Panc1 (cell line): Measurements from ENCODE around the gene RBX1. TPM values are rescaled to one million over a fixed set of nuclear protein-coding genes. Genes with fewer than 3 reads are reported as not detected.
"Not testable (repeated sequence)": the region's sequence is repeated elsewhere in the genome, so short reads cannot be mapped to it uniquely, and the experiment has no call there.

Experiments used
- ATAC-seq: fragments of 200-7000 bp; cut with Tn5 transposase; 2 replicates; pipeline ENCODE4 v1.9.1; 2020; ENCODE audit warnings: mild to moderate bottlenecking, moderate library complexity
- BruUV-seq: library from RNA; stranded (reverse); fragments of 400-500 nt; replicated peaks from 2 replicates; lab custom pipeline; 2021; lab: Mats Ljungman, UMichigan
- CTCF ChIA-PET: fragments of 300-600 bp; sonication (Branson Sonifier 250); formaldehyde crosslinking; loops from one replicate; lab custom pipeline; 2022; ENCODE audit warnings: antibody characterized with exemption; lab: Charles Lee
- POLR2A ChIA-PET: fragments of 300-600 bp; sonication (Branson Sonifier 250); formaldehyde crosslinking; loops from one replicate; lab custom pipeline; 2022; ENCODE audit warnings: antibody characterized with exemption; lab: Charles Lee
- DNase-seq: peaks from one replicate; pipeline ENCODE4 v3.0.0-alpha.2; 2010; ENCODE audit warnings: low read depth, low spot score
- H3K27ac ChIP-seq: 2 replicates; pipeline ENCODE4 v1.5.1; 2011; ENCODE audit warnings: mild to moderate bottlenecking, low read length, inconsistent platforms
- H3K27me3 ChIP-seq: fragments of 200-500 bp; sonication (Bioruptor generic); 2 replicates; pipeline ENCODE4 v1.6.0; 2014; ENCODE audit warnings: low read length, inconsistent platforms; ENCODE audit not compliant: control insufficient read depth, insufficient read depth
- H3K36me3 ChIP-seq: fragments of 200-500 bp; sonication (Bioruptor generic); 2 replicates; pipeline ENCODE4 v1.5.1; 2014; ENCODE audit warnings: inconsistent platforms, mild to moderate bottlenecking, low read length, moderate library complexity; ENCODE audit not compliant: control insufficient read depth, insufficient read depth
- H3K4me1 ChIP-seq: 2 replicates; pipeline ENCODE4 v1.5.1; 2011; ENCODE audit warnings: inconsistent platforms, mild to moderate bottlenecking, low read length, moderate library complexity; ENCODE audit not compliant: control insufficient read depth, insufficient read depth
- H3K4me3 ChIP-seq, 2 experiments: 2 replicates each; pipeline ENCODE4 v1.5.1; 2011 to 2012; ENCODE audit warnings: low read depth in 2 of 2, low read length in 2 of 2, mild to moderate bottlenecking in 2 of 2, inconsistent platforms in 1 of 2, moderate library complexity in 1 of 2
- H3K9me3 ChIP-seq: fragments of 200-500 bp; sonication (Bioruptor generic); 2 replicates; pipeline ENCODE4 v1.5.1; 2014; ENCODE audit warnings: low read depth, mild to moderate bottlenecking, inconsistent platforms, low read length, moderate library complexity; ENCODE audit not compliant: control insufficient read depth, insufficient read depth
- POLR2AphosphoS5 ChIP-seq: IDR thresholded peaks from 2 replicates; pipeline ENCODE4 v1.6.1; 2012; ENCODE audit warnings: mild to moderate bottlenecking, low read depth, low read length, moderate library complexity
- SIN3A ChIP-seq: IDR thresholded peaks from 2 replicates; pipeline ENCODE4 v1.6.1; 2012; ENCODE audit warnings: low read depth, mild to moderate bottlenecking, low read length, moderate library complexity, borderline replicate concordance; ENCODE audit not compliant: insufficient read depth
- TCF7L2 ChIP-seq: IDR thresholded peaks from 2 replicates; pipeline ENCODE4 v1.6.1; 2011; ENCODE audit warnings: mild to moderate bottlenecking, low read depth, low read length, inconsistent platforms
- in situ Hi-C: cut with HindIII; loops from 2 replicates; pipeline ENCODE4 v1.10.0; 2016; ENCODE audit warnings: low sequenced_read_pairs, low pct_unique_long_range_greater_than_20kb
- intact Hi-C: fragments of 100-400 bp; cut with micrococcal nuclease; formaldehyde crosslinking; loops from one replicate; pipeline ENCODE4 v1.10.0; 2022; ENCODE audit not compliant: unreplicated experiment
- total RNA-seq: library from RNA; stranded (reverse); gene quantifications from one replicate; pipeline ENCODE4 v1.2.1, GENCODE V29; 2021; ENCODE audit not compliant: unreplicated experiment
- TF ChIP-seq, protein P1 (sequence below): fragments of 450-650 bp; IDR thresholded peaks from 2 replicates; pipeline ENCODE4 v1.5.1; 2017; ENCODE audit warnings: mild to moderate bottlenecking
- TF ChIP-seq, protein P2 (sequence below), 2 experiments: IDR thresholded peaks; 2 replicates each; pipeline ENCODE4 v1.6.1; 2011 to 2012; ENCODE audit warnings: low read depth in 2 of 2, control low read depth in 1 of 2, low read length in 1 of 2, mild to moderate bottlenecking in 1 of 2, moderate library complexity in 1 of 2; ENCODE audit not compliant: insufficient read depth in 1 of 2

Gene RBX1
- total RNA-seq, 1 experiment from 2014 or later: 50.7 TPM

GRCh38 chr22:41000941-41001721, 50.0 kb downstream of the RBX1 start:
- no peaks in the 10 kb centered on the region for H3K4me1 ChIP-seq
- ChIA-PET POLR2A (no interaction called here), CTCF (no interaction called here)
- H3K27me3 ChIP-seq: no peaks in the 10 kb centered on the region
- in situ Hi-C loops (no loop called here), intact Hi-C loops (no loop called here)
- no TSS peak for BruUV-seq
- H3K9me3 ChIP-seq: no peaks in the 10 kb centered on the region
- H3K36me3 ChIP-seq: no peaks in the 10 kb centered on the region
- DNase-seq (no peak), ATAC-seq (no peak)
- H3K27ac ChIP-seq: no peak overlapping the region
- no peak overlapping the region for H3K4me3 ChIP-seq
- TF ChIP-seq POLR2AphosphoS5 (no peak), SIN3A (no peak), TCF7L2 (no peak)
- TF ChIP-seq, protein P1, sequence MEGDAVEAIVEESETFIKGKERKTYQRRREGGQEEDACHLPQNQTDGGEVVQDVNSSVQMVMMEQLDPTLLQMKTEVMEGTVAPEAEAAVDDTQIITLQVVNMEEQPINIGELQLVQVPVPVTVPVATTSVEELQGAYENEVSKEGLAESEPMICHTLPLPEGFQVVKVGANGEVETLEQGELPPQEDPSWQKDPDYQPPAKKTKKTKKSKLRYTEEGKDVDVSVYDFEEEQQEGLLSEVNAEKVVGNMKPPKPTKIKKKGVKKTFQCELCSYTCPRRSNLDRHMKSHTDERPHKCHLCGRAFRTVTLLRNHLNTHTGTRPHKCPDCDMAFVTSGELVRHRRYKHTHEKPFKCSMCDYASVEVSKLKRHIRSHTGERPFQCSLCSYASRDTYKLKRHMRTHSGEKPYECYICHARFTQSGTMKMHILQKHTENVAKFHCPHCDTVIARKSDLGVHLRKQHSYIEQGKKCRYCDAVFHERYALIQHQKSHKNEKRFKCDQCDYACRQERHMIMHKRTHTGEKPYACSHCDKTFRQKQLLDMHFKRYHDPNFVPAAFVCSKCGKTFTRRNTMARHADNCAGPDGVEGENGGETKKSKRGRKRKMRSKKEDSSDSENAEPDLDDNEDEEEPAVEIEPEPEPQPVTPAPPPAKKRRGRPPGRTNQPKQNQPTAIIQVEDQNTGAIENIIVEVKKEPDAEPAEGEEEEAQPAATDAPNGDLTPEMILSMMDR: no peak
- TF ChIP-seq, protein P2, sequence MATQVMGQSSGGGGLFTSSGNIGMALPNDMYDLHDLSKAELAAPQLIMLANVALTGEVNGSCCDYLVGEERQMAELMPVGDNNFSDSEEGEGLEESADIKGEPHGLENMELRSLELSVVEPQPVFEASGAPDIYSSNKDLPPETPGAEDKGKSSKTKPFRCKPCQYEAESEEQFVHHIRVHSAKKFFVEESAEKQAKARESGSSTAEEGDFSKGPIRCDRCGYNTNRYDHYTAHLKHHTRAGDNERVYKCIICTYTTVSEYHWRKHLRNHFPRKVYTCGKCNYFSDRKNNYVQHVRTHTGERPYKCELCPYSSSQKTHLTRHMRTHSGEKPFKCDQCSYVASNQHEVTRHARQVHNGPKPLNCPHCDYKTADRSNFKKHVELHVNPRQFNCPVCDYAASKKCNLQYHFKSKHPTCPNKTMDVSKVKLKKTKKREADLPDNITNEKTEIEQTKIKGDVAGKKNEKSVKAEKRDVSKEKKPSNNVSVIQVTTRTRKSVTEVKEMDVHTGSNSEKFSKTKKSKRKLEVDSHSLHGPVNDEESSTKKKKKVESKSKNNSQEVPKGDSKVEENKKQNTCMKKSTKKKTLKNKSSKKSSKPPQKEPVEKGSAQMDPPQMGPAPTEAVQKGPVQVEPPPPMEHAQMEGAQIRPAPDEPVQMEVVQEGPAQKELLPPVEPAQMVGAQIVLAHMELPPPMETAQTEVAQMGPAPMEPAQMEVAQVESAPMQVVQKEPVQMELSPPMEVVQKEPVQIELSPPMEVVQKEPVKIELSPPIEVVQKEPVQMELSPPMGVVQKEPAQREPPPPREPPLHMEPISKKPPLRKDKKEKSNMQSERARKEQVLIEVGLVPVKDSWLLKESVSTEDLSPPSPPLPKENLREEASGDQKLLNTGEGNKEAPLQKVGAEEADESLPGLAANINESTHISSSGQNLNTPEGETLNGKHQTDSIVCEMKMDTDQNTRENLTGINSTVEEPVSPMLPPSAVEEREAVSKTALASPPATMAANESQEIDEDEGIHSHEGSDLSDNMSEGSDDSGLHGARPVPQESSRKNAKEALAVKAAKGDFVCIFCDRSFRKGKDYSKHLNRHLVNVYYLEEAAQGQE (IDR thresholded peaks at IDR 0.05; ENCODE audit: insufficient read depth in 1 of 2, low read depth in 2 of 2, low read length in 1 of 2): no peak

- POLR2A ChIA-PET: no interaction called here
- in situ Hi-C loops: no loop called here
- intact Hi-C loops: no loop called here
- no peak for TF ChIP-seq POLR2AphosphoS5
- TF ChIP-seq, protein P2 (IDR thresholded peaks at IDR 0.05; ENCODE audit: insufficient read depth in 1 of 2, low read depth in 2 of 2, low read length in 1 of 2): no peak
- no peak for TF ChIP-seq SIN3A
- TF ChIP-seq TCF7L2: no peak
- TF ChIP-seq, protein P1: no peak
- CTCF ChIA-PET: no interaction called here
- no TSS peak for BruUV-seq
- DNase-seq: no peak
- H3K4me1 ChIP-seq: no peaks in the 10 kb centered on the region
- no peak overlapping the region for H3K4me3 ChIP-seq
- H3K9me3 ChIP-seq: no peaks in the 10 kb centered on the region
- no peak overlapping the region for H3K27ac ChIP-seq
- H3K27me3 ChIP-seq: no peaks in the 10 kb centered on the region
- H3K36me3 ChIP-seq: no peaks in the 10 kb centered on the region
- ATAC-seq: no peak
Measured at GRCh38 chr22:41001722-41002122, 50.5 kb downstream of the RBX1 start.

DNA sequence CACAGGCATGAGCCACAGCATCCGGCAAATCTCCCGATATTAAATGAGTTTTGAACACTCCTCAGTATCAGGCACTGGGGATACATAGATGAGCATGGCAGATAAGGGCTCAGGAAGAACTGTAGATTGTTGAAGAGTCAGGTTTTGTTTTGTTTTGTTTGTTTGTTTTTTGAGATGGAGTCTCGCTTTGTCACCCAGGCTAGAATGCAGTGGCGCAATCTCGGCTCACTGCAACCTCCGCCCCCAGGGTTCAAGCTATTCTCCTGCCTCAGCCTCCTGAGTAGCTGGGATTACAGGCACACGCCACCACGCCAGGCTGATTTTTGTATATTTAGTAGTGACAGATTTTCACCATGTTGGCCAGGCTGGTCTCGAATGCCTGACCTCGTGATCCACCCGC, 51.2 kb downstream of the RBX1 start:
- H3K4me1 ChIP-seq, H3K27me3 ChIP-seq, in situ Hi-C loops, H3K27ac ChIP-seq, BruUV-seq, POLR2A ChIA-PET, DNase-seq, intact Hi-C loops, H3K4me3 ChIP-seq, ATAC-seq, H3K9me3 ChIP-seq, H3K36me3 ChIP-seq: not testable (repeated sequence)
- CTCF ChIA-PET: interaction anchor here (0.8 kb wide), 1 partner anchor 77 kb away, joined by 6 read pairs; no protein-coding TSS in a partner anchor
